ENCODE measurements around the gene TMIE.

The TMIE gene

GRCh38 chr3:46669191-46669999, 31.8 kb upstream of the TMIE start:
- no peak for DNase-seq (ENCODE audit: low read depth, low spot score)

DNA sequence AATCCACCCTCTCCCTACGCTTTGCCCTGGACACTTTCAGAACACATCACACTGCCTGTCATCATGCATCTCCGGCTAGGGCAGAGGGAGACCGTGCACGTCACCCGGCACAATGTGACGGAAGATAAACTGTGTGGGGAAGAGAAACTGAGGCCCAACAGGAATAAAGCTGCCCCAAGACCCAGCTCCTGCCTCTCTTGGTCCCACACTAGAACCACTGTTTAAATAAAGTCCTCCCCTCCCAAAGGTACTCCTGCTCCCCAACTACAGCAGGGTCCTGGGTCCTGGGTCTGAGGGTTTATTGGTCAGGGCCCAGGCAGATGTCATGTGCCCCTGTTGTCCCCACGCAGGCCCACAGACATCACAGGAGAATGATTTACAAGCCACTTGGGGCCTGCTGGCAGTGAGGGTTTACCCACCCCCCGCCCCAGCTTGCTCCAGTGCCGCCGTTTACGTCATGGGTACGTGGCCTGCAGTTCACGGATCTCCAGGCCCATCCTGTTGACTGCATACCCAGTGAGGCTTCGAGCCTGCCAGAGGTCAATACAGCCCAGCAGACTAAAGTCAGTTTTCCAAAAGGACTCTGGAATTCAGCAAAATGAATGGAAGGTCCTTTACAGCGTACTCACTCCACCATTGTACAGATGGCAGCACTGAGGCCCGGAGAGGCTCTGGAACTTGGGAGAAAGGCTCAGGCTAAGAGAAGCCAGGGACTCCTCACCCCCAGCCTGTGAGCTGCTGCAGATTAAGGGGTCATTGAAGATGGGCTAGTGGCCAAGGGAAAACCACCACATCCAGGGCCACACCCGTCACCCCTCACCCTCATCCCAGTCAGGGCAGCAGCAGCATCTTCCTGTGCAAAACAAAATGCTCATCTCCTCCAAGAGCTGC, 30.9 kb upstream of the TMIE start:
- no peak for DNase-seq (ENCODE audit: low read depth, low spot score)

DNA sequence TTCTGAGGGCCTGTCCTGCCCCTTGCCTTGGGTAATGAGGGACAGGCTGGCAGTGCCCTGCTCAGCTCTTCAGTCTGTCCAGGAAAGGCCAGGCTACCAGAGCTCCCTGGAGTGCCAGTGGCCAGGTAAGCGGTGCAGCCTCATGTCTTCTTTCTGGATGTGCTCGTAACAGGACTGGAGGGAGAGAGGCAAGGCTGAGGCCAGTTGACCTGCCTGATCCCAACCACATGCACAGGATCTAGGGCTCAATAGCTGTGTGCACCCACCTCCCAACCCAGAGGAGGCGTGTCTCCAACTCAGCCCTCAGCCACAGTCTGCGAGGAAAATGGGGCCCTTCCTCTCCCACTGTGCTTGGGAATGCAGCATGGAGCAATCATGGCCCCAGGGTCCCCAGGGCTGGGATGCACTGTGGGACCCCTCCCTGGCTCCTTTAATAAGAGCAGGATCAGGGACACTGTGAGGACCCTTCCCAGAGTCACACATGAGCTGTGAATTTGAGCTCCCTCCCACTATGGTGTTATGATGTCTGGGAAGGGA, 30.2 kb upstream of the TMIE start:
- no peak for DNase-seq (ENCODE audit: low read depth, low spot score)

DNA sequence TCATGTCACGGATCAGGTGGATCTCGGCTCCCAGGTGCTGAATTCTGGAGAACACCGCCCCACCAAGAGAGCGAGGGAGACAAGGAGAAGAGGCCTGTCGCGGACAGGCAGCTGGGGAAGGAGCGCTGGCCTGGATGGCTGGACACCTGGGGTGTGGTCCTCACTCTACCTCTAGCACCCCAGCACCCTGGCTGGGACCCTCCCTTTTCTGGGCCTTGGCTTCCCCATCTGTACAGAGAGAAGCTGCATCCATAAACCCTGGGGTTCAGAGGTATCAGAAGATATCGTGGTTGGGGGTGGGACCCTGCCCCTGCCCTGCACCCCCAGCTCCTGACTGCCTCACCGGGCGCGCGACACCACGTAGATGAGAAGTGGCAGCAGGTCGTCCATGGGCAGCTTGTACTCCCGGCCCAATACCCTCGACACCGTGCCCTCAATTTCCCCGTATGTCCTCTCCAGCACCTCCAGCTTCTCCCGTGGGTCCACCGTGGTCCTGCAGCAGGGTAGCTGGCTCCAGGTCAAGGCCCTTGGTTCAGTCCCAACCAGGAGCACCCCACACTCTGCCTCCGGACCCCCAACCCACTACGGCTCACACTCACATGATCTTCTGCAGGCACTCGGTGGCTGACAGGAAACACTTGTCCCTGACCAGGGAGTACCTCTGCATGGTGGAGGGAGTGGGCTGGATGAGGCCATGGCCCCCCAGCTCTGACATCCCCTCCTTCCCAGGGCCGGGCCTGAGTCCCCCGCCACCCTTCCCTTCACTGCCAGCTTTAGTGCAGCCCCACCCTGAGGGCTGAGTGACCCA, 29.4 kb upstream of the TMIE start:
- no peak for DNase-seq (ENCODE audit: low read depth, low spot score)

DNA sequence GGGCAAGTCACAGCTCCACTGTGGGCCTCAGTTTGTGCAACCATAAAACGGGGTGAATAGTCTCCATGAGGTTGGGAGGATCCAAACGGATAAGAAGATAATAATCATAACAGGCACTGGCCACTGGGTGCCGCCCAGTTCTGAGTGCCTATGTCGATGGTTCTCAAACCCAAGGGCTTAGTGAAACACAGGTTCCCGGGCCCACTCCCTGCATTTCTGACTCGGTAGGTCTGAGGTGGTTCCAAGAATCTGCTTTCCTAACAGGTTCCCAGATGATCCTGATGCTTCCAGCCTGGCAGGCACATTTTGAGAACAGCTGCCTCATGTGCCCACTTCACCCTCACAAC, 28.9 kb upstream of the TMIE start:
- DNase-seq (ENCODE audit: low read depth, low spot score), result no peak

- no peak for DNase-seq (ENCODE audit: low read depth, low spot score)
Observed at GRCh38 chr3:46673151-46674030, 27.8 kb upstream of the TMIE start.

DNA sequence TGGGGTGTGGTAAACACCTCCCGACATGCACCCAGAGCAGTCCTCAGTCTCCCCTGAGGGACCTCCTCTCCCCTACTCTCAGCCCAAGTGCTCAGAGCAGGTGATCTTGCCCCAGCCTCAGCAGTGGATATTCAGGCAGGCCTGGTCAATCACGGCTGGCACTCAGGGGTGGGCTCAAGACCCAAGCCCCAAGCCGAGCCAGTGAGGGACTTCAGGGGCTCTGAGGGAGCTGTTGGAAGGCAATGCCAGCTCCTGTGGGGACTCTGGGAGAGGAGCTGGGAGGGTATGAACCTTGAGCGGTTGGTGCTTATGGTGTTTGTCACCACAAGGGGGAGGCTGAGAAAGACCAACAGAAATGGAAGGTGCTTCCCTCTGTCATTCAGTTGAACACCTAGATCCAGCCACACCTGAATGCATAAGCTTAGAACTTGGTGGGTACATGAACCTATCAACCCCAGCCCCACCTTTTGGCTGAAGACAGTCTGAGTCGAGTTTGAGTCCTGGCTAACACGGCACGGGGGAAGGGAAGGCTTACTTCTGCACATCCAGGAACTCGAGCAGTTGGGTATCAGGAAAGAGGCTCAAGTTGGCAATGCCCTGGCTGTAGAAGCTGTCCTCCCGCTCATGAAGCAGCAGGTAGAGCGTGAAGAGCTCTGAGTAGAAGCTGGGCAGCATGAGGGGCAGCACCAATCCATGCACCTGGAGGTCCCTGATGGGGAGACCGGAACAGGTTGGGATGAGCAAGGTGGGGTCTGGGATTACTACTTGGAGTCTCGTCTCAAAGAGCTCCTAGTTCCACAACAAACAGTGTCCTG, 27.0 kb upstream of the TMIE start:
- no peak for DNase-seq (ENCODE audit: low read depth, low spot score)

DNA sequence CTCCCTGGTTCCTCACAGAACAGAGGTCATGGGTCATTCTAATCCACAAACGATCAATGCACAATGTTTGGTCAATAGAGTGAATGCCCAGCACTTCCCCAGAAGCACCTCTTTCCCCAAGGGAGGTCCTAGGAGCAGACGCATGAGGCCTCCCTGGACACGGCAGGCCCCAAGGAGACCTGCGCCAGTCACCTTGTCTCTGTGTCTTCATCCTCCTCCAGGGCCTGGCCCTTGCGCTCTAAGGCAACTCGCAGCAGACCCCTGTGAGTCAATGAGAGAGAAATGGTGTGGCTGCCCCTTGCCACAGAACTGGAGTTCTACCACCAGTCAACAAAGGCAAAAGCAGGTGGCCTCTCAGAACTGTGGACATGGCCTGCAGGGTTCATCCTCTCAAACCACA, 25.8 kb upstream of the TMIE start:
- no peak for DNase-seq (ENCODE audit: low read depth, low spot score)

DNA sequence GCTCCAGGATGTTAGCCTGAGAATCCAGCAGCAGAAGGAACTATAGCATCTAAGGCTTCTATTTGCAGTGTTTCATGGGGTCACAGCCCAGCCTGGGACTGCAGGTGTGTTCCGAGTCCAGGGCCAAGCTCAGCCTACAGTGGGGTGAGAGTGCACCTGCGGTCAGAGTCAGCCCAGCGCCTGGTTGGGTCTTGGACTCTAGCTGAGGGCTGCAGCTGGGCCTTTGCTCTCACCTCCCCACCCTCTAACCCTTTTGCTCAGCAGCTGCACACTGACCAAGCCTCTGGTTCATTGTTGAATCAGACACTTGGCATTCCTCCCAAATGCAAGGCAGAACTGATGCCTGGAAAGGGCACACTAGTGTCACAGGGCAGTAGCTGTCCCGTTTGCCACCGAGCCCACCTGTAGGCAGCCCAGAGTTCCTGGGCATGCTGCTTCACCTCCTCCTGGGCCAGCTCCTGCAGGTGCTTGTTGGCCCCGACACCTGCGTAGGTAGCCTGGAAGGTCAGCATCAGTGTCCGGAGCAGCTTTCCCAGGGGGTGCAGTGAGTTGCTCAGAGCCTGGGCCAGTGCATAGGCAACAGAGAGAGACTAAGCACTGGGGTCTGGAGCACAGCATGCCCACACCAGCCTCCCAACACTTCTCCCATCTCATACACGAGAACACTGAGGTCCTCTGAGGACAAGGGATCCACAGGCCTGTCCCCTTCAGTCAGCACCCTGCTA, 25.2 kb upstream of the TMIE start:
- no peak for DNase-seq (ENCODE audit: low read depth, low spot score)

- DNase-seq (ENCODE audit: low read depth, low spot score), result no peak
Observed at GRCh38 chr3:46676601-46677410, 24.4 kb upstream of the TMIE start.

DNA sequence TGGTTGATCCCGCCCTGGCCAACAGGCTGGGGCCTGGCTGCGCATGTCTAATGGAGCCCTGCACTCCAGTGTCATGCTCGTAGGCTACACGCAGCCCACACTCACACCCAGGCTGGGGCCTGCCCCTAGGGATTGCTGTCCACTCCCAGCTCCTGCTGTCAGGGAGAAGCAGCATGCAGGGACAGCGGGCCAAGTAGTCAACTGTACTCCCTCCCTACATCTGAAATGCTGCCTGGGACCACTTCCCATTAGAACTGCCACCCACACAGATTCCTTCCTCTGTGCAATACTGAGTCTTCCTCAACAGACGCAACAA, 23.8 kb upstream of the TMIE start:
- DNase-seq (ENCODE audit: low read depth, low spot score), result no peak

DNA sequence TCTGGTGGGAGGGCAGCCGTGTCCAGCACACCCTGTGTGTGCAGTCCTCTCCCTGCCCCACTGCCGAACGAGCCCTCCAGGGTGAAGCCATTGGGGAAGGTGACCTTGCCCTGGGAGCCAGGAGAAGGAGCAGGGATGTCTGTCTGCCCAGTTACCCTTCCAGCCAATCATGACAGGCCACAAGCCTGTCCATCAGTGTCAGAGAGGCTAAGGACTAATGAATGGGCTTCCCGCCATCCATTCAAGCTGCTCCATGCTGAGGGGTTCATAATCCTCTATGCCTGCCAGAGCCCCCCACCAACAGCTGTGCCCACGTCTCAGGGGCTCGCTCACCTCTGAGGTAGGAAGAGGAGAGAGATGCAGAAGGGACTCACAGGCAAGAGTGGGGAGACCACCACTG, 22.9 kb upstream of the TMIE start:
- DNase-seq (ENCODE audit: low read depth, low spot score), result no peak

- DNase-seq (ENCODE audit: low read depth, low spot score), result no peak
Observed at GRCh38 chr3:46679681-46680080, 21.5 kb upstream of the TMIE start.

GRCh38 chr3:46680298-46680826, 20.8 kb upstream of the TMIE start:
- DNase-seq (ENCODE audit: low read depth, low spot score), result no peak

DNA sequence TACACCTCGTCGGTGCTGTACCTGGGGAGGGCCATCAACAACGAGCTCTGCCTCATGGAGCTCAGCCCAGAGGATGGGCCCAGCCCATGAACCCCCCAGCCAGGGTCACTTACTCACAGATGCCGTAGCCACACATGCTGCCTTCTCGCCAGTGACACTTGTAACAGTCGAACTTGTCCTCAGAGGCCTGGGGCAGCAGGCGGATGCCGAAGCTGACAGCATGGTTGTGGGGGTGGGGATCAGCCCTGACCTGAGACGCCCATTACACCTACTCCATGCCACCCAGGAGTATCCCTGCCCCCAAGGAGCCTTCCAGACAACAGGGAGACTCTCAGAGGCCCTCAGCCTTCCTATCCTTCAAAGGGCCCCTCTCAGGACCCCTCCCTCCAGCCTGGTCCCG, 19.8 kb upstream of the TMIE start:
- DNase-seq (ENCODE audit: low read depth, low spot score), result no peak

DNA sequence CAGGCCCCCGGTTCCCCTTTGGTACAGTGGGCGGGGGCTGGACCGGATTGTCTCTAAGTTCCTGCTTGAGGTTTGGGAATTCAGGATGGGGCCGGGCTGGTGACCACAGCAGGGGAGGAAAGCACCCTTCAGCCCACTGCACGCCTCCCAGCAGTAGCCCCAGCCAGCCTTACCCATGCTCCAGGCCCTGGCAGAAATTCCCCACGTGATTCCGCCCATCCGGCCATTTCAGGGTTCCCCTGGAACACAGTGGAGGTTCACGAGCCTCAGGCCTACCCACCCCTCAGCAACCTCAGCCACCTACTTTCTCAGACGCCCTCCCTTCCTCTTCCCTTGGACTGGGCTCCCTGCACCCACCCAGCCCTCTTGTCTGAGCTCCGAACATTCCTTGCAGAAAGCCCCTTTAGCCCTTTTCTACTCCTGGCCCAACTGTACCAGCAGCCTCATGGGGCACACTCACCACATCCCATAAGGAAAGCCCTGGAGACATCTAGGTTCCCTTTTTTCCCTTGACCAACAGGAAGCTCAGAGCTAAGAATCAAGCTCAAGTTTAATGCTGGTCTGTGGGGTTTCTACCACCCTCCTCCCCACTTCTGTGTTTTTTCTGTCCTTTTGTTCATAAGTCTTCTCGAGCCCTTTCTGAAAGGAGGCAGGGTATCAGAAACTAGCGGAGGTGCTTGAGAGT, 19.2 kb upstream of the TMIE start:
- DNase-seq (ENCODE audit: low read depth, low spot score), result no peak

DNA sequence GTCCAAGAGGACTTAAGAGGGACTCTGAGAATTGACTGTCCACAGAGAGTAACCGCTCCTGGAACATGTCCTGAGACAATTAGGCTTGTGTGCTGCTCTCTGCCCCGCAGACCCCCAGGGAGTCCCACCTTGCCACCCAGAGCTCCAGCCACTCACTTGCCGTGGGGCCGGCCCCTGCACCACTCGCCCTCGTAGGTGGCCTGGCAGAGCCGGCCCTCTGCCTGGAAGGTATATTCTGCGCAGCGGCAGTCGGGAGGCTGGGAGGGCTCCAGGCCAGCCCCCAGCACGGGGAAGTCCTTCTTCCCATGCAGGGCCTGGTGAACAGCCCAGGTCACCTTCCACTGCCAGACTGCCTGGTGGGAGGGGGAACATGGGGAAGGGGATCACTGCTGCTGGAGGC, 18.2 kb upstream of the TMIE start:
- DNase-seq (ENCODE audit: low read depth, low spot score), result no peak

GRCh38 chr3:46684891-46685290, 16.3 kb upstream of the TMIE start:
- no peak for DNase-seq (ENCODE audit: low read depth, low spot score)

Data from activated CD4-positive, CD25-positive, alpha-beta regulatory T cell treated with anti-CD3 and anti-CD28 coated beads, Interleukin-2, amount 50 U/mL, for 16 hours (primary cell).